ENCODE measurements around the gene CAB39. TPM values are rescaled to one million over a fixed set of nuclear protein-coding genes. Genes with fewer than 3 reads are reported as not detected.

Gene CAB39
- total and polyA plus RNA-seq, 2 of the 8 experiments (the other 6 are each of a cell fraction or from before 2014, with no cell fraction given), result 16.4 to 50.5 TPM

- TF ChIP-seq, protein P1, sequence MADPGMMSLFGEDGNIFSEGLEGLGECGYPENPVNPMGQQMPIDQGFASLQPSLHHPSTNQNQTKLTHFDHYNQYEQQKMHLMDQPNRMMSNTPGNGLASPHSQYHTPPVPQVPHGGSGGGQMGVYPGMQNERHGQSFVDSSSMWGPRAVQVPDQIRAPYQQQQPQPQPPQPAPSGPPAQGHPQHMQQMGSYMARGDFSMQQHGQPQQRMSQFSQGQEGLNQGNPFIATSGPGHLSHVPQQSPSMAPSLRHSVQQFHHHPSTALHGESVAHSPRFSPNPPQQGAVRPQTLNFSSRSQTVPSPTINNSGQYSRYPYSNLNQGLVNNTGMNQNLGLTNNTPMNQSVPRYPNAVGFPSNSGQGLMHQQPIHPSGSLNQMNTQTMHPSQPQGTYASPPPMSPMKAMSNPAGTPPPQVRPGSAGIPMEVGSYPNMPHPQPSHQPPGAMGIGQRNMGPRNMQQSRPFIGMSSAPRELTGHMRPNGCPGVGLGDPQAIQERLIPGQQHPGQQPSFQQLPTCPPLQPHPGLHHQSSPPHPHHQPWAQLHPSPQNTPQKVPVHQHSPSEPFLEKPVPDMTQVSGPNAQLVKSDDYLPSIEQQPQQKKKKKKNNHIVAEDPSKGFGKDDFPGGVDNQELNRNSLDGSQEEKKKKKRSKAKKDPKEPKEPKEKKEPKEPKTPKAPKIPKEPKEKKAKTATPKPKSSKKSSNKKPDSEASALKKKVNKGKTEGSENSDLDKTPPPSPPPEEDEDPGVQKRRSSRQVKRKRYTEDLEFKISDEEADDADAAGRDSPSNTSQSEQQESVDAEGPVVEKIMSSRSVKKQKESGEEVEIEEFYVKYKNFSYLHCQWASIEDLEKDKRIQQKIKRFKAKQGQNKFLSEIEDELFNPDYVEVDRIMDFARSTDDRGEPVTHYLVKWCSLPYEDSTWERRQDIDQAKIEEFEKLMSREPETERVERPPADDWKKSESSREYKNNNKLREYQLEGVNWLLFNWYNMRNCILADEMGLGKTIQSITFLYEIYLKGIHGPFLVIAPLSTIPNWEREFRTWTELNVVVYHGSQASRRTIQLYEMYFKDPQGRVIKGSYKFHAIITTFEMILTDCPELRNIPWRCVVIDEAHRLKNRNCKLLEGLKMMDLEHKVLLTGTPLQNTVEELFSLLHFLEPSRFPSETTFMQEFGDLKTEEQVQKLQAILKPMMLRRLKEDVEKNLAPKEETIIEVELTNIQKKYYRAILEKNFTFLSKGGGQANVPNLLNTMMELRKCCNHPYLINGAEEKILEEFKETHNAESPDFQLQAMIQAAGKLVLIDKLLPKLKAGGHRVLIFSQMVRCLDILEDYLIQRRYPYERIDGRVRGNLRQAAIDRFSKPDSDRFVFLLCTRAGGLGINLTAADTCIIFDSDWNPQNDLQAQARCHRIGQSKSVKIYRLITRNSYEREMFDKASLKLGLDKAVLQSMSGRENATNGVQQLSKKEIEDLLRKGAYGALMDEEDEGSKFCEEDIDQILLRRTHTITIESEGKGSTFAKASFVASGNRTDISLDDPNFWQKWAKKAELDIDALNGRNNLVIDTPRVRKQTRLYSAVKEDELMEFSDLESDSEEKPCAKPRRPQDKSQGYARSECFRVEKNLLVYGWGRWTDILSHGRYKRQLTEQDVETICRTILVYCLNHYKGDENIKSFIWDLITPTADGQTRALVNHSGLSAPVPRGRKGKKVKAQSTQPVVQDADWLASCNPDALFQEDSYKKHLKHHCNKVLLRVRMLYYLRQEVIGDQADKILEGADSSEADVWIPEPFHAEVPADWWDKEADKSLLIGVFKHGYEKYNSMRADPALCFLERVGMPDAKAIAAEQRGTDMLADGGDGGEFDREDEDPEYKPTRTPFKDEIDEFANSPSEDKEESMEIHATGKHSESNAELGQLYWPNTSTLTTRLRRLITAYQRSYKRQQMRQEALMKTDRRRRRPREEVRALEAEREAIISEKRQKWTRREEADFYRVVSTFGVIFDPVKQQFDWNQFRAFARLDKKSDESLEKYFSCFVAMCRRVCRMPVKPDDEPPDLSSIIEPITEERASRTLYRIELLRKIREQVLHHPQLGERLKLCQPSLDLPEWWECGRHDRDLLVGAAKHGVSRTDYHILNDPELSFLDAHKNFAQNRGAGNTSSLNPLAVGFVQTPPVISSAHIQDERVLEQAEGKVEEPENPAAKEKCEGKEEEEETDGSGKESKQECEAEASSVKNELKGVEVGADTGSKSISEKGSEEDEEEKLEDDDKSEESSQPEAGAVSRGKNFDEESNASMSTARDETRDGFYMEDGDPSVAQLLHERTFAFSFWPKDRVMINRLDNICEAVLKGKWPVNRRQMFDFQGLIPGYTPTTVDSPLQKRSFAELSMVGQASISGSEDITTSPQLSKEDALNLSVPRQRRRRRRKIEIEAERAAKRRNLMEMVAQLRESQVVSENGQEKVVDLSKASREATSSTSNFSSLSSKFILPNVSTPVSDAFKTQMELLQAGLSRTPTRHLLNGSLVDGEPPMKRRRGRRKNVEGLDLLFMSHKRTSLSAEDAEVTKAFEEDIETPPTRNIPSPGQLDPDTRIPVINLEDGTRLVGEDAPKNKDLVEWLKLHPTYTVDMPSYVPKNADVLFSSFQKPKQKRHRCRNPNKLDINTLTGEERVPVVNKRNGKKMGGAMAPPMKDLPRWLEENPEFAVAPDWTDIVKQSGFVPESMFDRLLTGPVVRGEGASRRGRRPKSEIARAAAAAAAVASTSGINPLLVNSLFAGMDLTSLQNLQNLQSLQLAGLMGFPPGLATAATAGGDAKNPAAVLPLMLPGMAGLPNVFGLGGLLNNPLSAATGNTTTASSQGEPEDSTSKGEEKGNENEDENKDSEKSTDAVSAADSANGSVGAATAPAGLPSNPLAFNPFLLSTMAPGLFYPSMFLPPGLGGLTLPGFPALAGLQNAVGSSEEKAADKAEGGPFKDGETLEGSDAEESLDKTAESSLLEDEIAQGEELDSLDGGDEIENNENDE (IDR thresholded peaks at IDR 0.05; ENCODE audit: insufficient replicate concordance, low read length), result no peak
These were observed 41.5 kb upstream of the CAB39 start (continued) for GRCh38 chr2:230671117-230671516.

Measured in H1 (cell line).